Colonic mucosa (tissue), 4 donors: ENCODE data around the gene SPINDOC. TPM values are rescaled to one million over a fixed set of nuclear protein-coding genes. Genes with fewer than 3 reads are reported as not detected.

Source experiments
- DNase-seq: peaks from one replicate; pipeline ENCODE4 v3.0.0-alpha.2; 2020
- H3K27ac ChIP-seq: fragments of 200-600 bp; one replicate; pipeline ENCODE4 v1.8.0; 2021
- H3K27me3 ChIP-seq: fragments of 200-600 bp; one replicate; pipeline ENCODE4 v1.8.0; 2021
- H3K36me3 ChIP-seq: fragments of 200-600 bp; one replicate; pipeline ENCODE4 v1.8.0; 2021
- H3K4me1 ChIP-seq: fragments of 200-600 bp; one replicate; pipeline ENCODE4 v1.8.0; 2021; ENCODE audit warnings: mild to moderate bottlenecking
- H3K4me3 ChIP-seq: fragments of 200-600 bp; one replicate; pipeline ENCODE4 v1.8.0; 2021
- H3K9ac ChIP-seq, 2 donors: one replicate each; pipeline ENCODE4 v1.7.0; 2013; ENCODE audit warnings: control low read depth in 2 of 2, low read depth in 2 of 2, low read length in 2 of 2
- H3K9me3 ChIP-seq: fragments of 200-600 bp; one replicate; pipeline ENCODE4 v1.8.0; 2021
- intact Hi-C: fragments of 100-400 bp; cut with DNase I; formaldehyde crosslinking; loops from one replicate; pipeline ENCODE4 v1.14.1; 2022
- total RNA-seq, 2 donors: library from RNA; stranded (reverse); fragmentation: NEBNext Ultra II Directional in 1 of 2; extraction: Animal tissue kit (Norgen Biotek cat#: 25700) in 1 of 2; gene quantifications; one replicate each; pipeline ENCODE4 v1.2.1, GENCODE V29; 2021
- TF ChIP-seq, protein P1 (sequence below): fragments of 200-600 bp; IDR thresholded peaks from one replicate; pipeline ENCODE4 v1.8.0; 2022; ENCODE audit warnings: antibody characterized with exemption, mild to moderate bottlenecking
- donor health status: healthy.
- donor health status: DM: no; HTN: no; CAD: no.
- donor health status: DM: no; HTN: no; CAD: no.

Gene SPINDOC
- total RNA-seq, 2 donors from 2014 or later = 9.3 to 11.8 TPM

DNA sequence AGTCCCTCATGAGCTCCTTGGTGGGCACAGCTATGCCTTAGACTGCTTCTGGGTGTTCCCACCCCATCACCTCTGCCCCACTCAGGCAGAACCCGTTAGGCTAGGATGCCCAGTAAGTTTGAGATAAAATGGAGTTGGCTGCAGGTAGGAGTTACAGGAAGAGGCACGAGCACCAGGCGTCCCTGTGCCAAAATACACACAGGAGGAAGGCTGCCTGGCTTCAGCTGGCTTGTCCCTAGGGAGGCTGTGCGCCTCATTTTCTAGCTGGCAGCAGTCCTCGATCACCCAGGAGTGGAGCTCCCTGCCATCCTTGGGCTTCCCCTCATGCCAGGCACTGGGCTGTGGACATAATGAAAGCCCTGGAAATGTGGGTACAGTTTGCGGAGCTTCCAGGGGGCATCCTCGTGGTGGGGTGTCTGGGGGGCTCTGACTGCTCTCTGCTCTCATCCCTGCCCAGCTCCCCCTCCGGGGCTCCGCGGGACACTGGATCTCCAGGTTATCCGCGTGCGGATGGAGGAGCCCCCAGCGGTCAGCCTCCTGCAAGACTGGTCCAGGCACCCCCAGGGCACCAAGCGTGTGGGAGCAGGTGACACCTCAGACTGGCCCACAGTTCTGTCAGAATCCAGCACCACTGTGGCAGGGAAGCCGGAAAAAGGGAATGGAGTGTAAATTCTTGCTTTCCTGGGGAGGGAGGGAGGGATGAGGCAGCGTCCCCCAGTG is 13.4 kb downstream of the SPINDOC start:
- no peaks in the 10 kb centered on the region for H3K36me3 ChIP-seq
- H3K9ac ChIP-seq = no peak overlapping the region
- H3K27me3 ChIP-seq = no peaks in the 10 kb centered on the region
- DNase-seq = no peak
- H3K27ac ChIP-seq = no peak overlapping the region
- no peak overlapping the region for H3K4me3 ChIP-seq
- H3K9me3 ChIP-seq = no peaks in the 10 kb centered on the region
- intact Hi-C loops = no loop called here
- TF ChIP-seq, protein P1, sequence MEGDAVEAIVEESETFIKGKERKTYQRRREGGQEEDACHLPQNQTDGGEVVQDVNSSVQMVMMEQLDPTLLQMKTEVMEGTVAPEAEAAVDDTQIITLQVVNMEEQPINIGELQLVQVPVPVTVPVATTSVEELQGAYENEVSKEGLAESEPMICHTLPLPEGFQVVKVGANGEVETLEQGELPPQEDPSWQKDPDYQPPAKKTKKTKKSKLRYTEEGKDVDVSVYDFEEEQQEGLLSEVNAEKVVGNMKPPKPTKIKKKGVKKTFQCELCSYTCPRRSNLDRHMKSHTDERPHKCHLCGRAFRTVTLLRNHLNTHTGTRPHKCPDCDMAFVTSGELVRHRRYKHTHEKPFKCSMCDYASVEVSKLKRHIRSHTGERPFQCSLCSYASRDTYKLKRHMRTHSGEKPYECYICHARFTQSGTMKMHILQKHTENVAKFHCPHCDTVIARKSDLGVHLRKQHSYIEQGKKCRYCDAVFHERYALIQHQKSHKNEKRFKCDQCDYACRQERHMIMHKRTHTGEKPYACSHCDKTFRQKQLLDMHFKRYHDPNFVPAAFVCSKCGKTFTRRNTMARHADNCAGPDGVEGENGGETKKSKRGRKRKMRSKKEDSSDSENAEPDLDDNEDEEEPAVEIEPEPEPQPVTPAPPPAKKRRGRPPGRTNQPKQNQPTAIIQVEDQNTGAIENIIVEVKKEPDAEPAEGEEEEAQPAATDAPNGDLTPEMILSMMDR = no peak
- no peaks in the 10 kb centered on the region for H3K4me1 ChIP-seq

DNA sequence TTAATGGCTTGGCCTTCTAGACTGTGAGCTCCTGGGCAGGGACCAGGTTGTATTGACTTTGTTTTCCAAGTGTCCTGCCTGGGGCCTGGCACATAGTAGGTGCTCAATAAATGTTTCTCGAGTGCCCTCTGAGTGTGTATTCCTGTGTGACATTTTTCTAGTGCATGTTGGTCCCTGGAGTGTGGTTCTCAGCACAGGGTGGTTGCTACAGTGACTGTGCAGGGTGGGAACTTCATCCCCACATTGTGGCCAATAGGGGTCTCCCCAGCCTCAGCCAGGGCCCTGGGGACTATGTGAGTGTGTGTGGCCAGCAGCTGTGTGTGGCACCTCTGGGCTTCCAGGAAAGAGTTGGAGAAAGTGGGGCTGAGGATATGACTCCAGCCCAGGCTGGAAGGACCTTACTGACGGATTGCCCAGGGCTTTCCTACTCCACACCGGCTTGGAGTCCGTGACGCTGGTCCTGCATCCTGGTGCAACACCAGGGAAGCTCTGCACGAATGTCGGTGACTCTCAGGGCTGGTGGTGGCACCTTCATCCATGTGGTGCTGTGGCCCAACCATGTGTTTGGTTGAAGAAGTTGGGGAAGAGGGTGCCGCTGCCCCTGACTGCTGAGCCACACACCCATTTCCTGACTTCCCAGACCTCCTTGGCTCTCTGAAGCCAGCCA is 16.7 kb downstream of the SPINDOC start:
- no peaks in the 10 kb centered on the region for H3K9me3 ChIP-seq
- H3K4me1 ChIP-seq = no peaks in the 10 kb centered on the region
- DNase-seq = no peak
- H3K9ac ChIP-seq = no peak overlapping the region
- H3K27ac ChIP-seq = no peak overlapping the region
- H3K27me3 ChIP-seq = no peaks in the 10 kb centered on the region
- no peaks in the 10 kb centered on the region for H3K36me3 ChIP-seq
- TF ChIP-seq, protein P1 = no peak
- intact Hi-C loops = loop anchor here (10.0 kb wide), 1 partner anchor 315 kb away; no protein-coding TSS in a partner anchor
- no peak overlapping the region for H3K4me3 ChIP-seq

DNA sequence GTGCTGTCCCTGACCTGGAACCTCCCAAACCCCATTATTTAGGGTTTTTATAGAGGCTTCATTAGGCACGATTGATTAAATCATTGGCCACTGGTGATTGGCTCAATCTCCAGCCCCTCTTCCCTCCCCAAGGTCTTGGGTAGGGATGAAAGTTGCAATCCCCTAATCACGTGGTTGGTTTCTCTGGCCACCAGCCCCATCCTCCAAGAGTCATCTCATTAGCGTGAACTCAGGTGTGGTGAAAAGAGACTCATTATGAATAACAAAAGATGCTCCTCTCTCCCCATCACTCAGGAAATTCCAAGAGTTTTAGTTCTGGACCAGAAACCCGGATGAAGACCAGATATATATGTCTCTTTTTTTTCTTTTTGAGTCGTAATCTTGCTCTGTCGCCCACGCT is 18.1 kb downstream of the SPINDOC start:
- no peaks in the 10 kb centered on the region for H3K4me1 ChIP-seq
- H3K9ac ChIP-seq = no peak overlapping the region
- TF ChIP-seq, protein P1 = no peak
- H3K27ac ChIP-seq = no peak overlapping the region
- intact Hi-C loops = loop anchor here (10.0 kb wide), 1 partner anchor 313 kb away; no protein-coding TSS in a partner anchor
- no peaks in the 10 kb centered on the region for H3K9me3 ChIP-seq
- no peaks in the 10 kb centered on the region for H3K36me3 ChIP-seq
- DNase-seq = no peak
- no peaks in the 10 kb centered on the region for H3K27me3 ChIP-seq
- H3K4me3 ChIP-seq = no peak overlapping the region

GRCh38 chr11:63832336-63832735 is 19.1 kb downstream of the SPINDOC start:
- DNase-seq = no peak
- intact Hi-C loops = loop anchor here (10.0 kb wide), 1 partner anchor 312 kb away; no protein-coding TSS in a partner anchor
- Histone ChIP-seq H3K9ac (no peak overlapping the region), H3K27ac (no peak overlapping the region), H3K4me3 (no peak overlapping the region), H3K36me3 (no peaks in the 10 kb centered on the region), H3K9me3 (no peaks in the 10 kb centered on the region), H3K27me3 (no peaks in the 10 kb centered on the region), H3K4me1 (peaks cover 1% of the 10 kb centered on the region)
- TF ChIP-seq, protein P1 = no peak

- DNase-seq = no peak
- intact Hi-C loops = loop anchor here (10.0 kb wide), 1 partner anchor 312 kb away; no protein-coding TSS in a partner anchor
Measured at GRCh38 chr11:63833048-63833447, 19.8 kb downstream of the SPINDOC start.

More at GRCh38 chr11:63833048-63833447, 19.8 kb downstream of the SPINDOC start:
- Histone ChIP-seq H3K27ac (no peak overlapping the region), H3K36me3 (no peaks in the 10 kb centered on the region), H3K9ac (no peak overlapping the region), H3K9me3 (no peaks in the 10 kb centered on the region), H3K4me1 (peaks cover 6% of the 10 kb centered on the region), H3K27me3 (no peaks in the 10 kb centered on the region), H3K4me3 (no peak overlapping the region)
- TF ChIP-seq, protein P1 = no peak
